Prostate gland (tissue), 2 donors: Measurements from ENCODE around the gene CCL4. TPM values are rescaled to one million over a fixed set of nuclear protein-coding genes. Genes with fewer than 3 reads are reported as not detected.
"Not testable (repeated sequence)": the region's sequence is repeated elsewhere in the genome, so short reads cannot be mapped to it uniquely, and the experiment has no call there.

Experiments
- DNase-seq: peaks from one replicate; pipeline ENCODE4 v3.0.0-alpha.2; 2019; ENCODE audit warnings: low spot score
- H3K27ac ChIP-seq, 2 donors: fragments of 200-600 bp; sonication (generic); 2 replicates each; pipeline ENCODE4 v1.5.1; 2017 to 2019
- H3K27me3 ChIP-seq: fragments of 200-600 bp; sonication (generic); replicated peaks from 2 replicates; pipeline ENCODE4 v1.5.1; 2019; ENCODE audit not compliant: insufficient read depth
- H3K36me3 ChIP-seq, 2 donors: fragments of 200-600 bp; sonication (generic); 1 replicate in 1 of 2; 2 replicates in 1 of 2; pipeline versions ENCODE4 v1.5.1 to v1.8.1; 2017 to 2019
- H3K4me1 ChIP-seq: fragments of 200-600 bp; sonication (generic); replicated peaks from 2 replicates; pipeline ENCODE4 v1.5.1; 2019
- H3K4me3 ChIP-seq, 2 donors: fragments of 200-600 bp; sonication (generic); 2 replicates each; pipeline ENCODE4 v1.5.1; 2017 to 2019
- H3K9me3 ChIP-seq: fragments of 200-600 bp; sonication (generic); 2 replicates; pipeline ENCODE4 v1.5.1; 2017
- CTCF ChIP-seq, 4 experiments: fragments of 200-600 bp in 2 of 4; fragments of 450-650 bp in 2 of 4; sonication (generic) in 2 of 4; IDR thresholded peaks; 1 replicate in 3 of 4; 2 replicates in 1 of 4; pipeline ENCODE4 v1.5.1; 2016 to 2019; ENCODE audit warnings: antibody characterized with exemption in 4 of 4, mild to moderate bottlenecking in 2 of 4, moderate library complexity in 2 of 4
- POLR2A ChIP-seq: fragments of 450-650 bp; IDR thresholded peaks from one replicate; pipeline ENCODE4 v1.6.1; 2016; ENCODE audit warnings: antibody characterized with exemption, mild to moderate bottlenecking
- POLR2AphosphoS5 ChIP-seq: sonication (generic); formaldehyde crosslinking; IDR thresholded peaks from one replicate; pipeline ENCODE4 v1.6.1; 2017; ENCODE audit warnings: antibody characterized with exemption
- WGBS: methylation state at CpG from one replicate; pipeline ENCODE4 v1.1.5; 2018; 5-methylcytosine and 5-hydroxymethylcytosine counted together
- intact Hi-C: fragments of 100-400 bp; cut with DNase I; formaldehyde crosslinking; loops from one replicate; pipeline ENCODE4 v1.14.2; 2022
- total RNA-seq, 2 donors: library from RNA; depleted of rRNA; stranded (reverse); fragments of >200 nt; gene quantifications; one replicate each; pipeline ENCODE4 v1.1.0, GENCODE V29; 2016

CCL4 gene
- total RNA-seq, 2 donors from 2014 or later, result 0.57 to 1.5 TPM

GRCh38 chr17:36117505-36118382 lies 14.1 kb downstream of the CCL4 start:
- no peak for DNase-seq
- WGBS, result 27% methylated on average over 5 of the region's 5 CpGs
- Histone ChIP-seq H3K27ac (no peak overlapping the region), H3K27me3 (no peaks in the 10 kb centered on the region), H3K9me3 (no peaks in the 10 kb centered on the region), H3K36me3 (no peaks in the 10 kb centered on the region), H3K4me3 (no peak overlapping the region), H3K4me1 (no peaks in the 10 kb centered on the region)
- TF ChIP-seq POLR2A (no peak), POLR2AphosphoS5 (no peak), CTCF (IDR thresholded peaks at IDR 0.05) (no peak)
- intact Hi-C loops, result no loop called here

DNA sequence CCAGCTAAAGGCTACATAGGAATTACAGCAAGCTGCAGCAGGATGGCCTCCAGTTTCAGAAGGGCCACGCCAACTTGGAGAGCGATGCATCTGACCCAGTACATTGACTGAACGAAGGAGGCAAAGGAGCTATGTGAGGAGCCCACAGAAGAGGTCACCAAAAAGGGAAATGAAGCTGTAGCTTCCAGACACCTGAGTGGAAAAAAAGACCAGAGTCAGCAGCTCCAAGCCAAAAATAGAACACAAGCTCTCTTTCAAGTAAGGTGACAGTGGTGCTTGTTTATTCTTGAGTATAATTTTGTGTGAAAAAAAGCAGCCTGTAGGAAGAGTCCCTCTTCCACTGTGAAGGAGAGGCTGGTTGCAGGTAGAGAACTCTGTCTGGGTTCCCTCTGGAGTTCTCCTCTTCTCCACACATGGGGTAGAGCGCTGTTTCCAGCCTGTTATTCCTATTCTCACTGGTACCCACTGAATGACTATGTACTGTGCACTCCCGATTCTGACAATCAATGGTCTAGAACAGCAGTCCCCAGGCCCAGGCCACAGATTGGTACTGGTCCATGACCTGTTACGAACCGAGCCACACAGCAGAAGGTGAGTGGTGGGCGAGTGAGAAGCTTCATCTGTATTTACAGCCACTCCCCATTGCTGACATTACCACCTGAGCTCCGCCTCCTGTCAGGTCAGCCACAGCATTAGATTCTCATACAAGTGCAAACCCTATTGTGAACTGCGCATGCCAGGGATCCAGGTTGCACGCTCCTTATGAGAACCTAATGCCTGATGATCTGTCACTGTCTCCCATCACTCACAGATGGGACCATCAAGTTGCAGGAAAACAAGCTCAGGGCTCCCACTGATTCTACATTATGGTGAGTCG lies 15.1 kb downstream of the CCL4 start:
- Histone ChIP-seq H3K36me3 (no peaks in the 10 kb centered on the region), H3K4me1 (no peaks in the 10 kb centered on the region), H3K9me3 (no peaks in the 10 kb centered on the region), H3K4me3 (no peak overlapping the region), H3K27ac (no peak overlapping the region), H3K27me3 (no peaks in the 10 kb centered on the region)
- WGBS, result 90% methylated on average over 12 of the region's 12 CpGs
- intact Hi-C loops, result no loop called here
- TF ChIP-seq CTCF (IDR thresholded peaks at IDR 0.05) (no peak), POLR2AphosphoS5 (no peak), POLR2A (no peak)
- no peak for DNase-seq

DNA sequence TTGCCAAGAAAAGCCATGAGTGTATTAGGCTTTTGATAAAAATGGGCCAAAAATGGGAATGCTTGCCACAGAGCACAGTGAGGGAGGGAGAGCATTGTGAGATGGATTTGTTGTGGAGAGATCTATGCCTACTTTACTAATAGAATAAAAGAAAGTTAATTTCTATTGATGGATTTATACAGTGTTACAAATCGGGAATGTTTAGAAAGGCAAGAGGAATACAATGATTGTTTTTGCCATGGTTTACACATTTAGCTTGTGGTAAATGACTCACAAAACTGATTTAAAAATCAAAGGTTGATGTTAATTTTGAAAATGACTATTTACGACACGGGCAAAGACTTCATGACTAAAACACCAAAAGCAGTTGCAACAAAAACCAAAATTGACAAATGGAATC lies 16.6 kb downstream of the CCL4 start:
- Histone ChIP-seq H3K4me1 (no peaks in the 10 kb centered on the region), H3K36me3 (no peaks in the 10 kb centered on the region), H3K27me3 (no peaks in the 10 kb centered on the region), H3K9me3 (no peaks in the 10 kb centered on the region), H3K4me3 (no peak overlapping the region), H3K27ac (no peak overlapping the region)
- TF ChIP-seq POLR2AphosphoS5, result no peak
- TF ChIP-seq POLR2A, result no peak
- no peak for TF ChIP-seq CTCF (IDR thresholded peaks at IDR 0.05)
- intact Hi-C loops, result no loop called here
- WGBS, result 71% methylated on average over 3 of the region's 3 CpGs
- no peak for DNase-seq

DNA sequence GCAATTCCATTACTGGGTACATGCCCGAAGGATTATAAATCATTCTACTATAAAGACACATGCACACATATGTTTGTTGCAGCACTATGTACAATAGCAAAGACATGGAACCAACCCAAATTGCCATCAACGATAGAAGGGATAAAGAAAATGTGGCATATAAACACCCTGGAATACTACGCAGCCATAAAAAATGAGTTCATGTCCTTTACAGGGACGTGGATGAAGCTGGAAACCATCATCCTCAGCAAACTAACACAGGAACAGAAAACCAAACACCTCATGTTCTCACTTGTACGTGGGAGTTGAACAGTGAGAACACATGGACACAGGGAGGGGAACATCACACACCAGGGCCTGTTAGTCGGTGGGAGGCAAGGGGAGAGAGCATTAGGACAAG lies 17.5 kb downstream of the CCL4 start:
- H3K4me1 ChIP-seq, intact Hi-C loops, H3K36me3 ChIP-seq, H3K27ac ChIP-seq, H3K4me3 ChIP-seq, DNase-seq, H3K27me3 ChIP-seq, H3K9me3 ChIP-seq: not testable (repeated sequence)
- 70% methylated on average over 6 of the region's 6 CpGs for WGBS

DNA sequence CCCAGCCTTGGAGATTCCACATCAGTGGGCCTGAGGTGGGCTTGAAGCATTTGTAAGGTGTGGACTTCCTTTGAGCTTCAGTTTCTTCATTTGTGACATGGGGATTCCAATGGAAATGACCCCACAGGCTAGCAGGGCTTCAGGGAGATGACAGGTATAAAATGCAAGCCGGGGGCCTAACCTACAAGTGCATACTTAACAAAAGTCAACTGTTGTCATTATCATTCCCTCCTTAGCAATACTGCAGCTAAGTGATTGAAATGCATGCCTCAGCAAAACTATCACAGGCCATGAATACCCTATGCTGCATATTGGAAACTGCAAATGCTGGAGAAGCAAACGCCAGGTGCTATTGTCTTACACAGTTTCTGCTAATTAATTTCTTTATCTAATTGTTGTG lies 19.8 kb downstream of the CCL4 start:
- no peaks in the 10 kb centered on the region for H3K36me3 ChIP-seq
- intact Hi-C loops, result no loop called here
- H3K27me3 ChIP-seq, result no peaks in the 10 kb centered on the region
- TF ChIP-seq POLR2AphosphoS5, result no peak
- no peak for TF ChIP-seq CTCF (IDR thresholded peaks at IDR 0.05)
- no peak for TF ChIP-seq POLR2A
- no peak overlapping the region for H3K27ac ChIP-seq
- H3K9me3 ChIP-seq, result no peaks in the 10 kb centered on the region
- no peak for DNase-seq
- no peaks in the 10 kb centered on the region for H3K4me1 ChIP-seq
- 63% methylated on average over 2 of the region's 2 CpGs for WGBS
- H3K4me3 ChIP-seq, result no peak overlapping the region
